ENCODE data around the gene RNF227.
A peak's percentile ranks its signal among the peaks of the same experiment; 100 is the strongest.

Gene RNF227

DNA sequence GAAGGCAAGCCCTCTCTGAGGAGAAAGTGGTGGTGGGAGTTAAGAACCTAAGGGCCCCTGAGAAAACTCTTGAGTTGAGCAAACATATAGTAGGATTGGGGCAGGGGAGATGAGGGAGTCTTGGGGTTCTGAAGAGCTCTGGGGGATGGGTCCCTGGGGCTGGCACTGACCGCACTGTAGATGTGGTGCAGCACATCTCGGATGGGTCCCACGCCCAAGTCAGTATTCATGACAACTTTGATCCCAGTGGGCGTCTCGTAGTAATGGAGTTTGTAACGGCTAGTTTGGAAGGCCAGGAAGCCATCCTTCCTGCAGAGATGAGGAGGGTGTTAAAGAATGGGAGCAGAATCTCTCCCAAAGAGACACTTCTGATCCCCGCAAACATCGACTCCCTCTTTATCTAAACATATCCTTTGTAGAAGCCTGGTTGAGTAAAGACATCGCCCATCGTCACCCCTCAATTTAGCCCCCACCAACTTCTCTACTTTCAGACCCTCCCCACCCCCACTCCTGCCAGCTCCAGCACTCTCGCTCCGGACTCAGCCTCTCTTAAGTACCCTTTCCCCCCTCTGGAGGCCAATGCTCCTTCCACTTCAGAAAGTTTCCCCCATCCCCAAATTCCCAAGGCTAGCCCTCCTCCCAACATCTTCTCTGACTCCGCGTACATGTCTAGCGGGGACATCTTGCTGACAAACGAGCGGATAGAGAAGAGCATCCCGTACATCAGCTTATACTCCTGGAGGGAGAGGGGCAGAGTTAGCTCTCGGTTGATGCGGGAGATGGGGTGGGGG, 14.9 kb upstream of the RNF227 start:
- DNase-seq (ENCODE audit: low spot score): no peak

DNA sequence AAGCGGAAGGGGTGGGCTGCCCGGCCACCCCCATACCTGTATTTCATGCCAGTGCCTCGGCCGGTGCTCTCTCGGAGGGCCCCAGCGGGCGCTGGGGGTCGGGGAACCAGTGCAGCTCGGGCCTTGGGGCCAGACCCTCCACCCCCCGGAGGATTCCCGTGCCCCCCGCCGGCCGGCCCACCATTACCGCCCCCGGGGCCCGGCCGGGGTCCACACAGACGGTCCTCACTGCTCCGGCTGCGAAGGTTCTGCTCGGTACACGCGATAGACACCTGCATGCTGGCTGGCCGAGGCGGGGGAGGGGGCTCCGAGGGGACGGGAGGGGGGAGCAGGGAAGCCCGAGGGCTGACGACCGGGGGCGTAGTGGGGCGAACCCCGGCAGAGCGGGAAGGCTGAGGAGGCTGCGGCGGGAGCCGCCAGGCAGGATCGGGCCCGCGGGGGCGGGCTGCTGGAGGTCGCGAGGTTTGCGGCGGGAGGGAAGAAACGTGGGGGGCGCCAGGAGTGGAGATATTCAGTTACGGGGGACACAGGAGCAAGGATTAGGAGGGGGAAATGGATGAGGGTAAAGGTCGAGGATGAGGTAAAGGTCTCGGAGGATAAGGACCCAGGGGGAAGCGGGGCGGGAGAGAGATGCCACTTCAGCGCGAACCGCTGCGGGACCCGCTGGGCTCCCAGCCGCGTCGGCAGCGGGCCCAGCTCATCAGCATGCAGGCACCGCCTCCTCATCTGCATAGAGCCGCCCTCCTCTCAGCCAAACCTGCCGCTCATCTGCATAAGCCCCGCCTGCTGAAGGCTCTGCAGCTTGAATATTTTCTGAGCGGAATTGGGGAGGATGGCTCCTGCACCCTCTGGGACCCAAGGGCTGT, 13.3 kb upstream of the RNF227 start, which contains the start of gene KCNAB3:
KCNAB3 (minus strand) TSS at position 699 of the 866 bp plus-strand sequence; CDS start at position 278, 421 bp downstream.
- peak; percentile 87 for DNase-seq (ENCODE audit: low spot score)

DNA sequence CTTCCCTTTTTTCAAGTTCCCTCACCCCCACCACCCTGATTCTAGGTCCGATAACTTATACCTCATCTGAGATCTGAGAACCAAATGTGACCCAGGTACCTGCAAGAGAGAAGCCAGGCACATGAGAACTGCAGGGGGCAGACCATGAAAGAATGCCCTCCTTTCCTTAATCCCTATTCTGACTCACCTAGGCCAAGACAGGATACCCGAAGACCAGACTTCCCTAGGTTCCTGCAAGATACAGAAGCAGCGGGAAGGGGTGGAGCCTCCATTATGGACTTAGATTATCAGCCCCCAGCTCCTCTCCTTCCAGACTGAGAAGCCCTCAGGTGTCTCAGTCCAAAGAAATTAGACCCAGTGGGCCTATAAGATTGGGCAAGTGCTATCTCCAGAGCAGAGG, 11.5 kb upstream of the RNF227 start:
- no peak for DNase-seq (ENCODE audit: low spot score)

DNA sequence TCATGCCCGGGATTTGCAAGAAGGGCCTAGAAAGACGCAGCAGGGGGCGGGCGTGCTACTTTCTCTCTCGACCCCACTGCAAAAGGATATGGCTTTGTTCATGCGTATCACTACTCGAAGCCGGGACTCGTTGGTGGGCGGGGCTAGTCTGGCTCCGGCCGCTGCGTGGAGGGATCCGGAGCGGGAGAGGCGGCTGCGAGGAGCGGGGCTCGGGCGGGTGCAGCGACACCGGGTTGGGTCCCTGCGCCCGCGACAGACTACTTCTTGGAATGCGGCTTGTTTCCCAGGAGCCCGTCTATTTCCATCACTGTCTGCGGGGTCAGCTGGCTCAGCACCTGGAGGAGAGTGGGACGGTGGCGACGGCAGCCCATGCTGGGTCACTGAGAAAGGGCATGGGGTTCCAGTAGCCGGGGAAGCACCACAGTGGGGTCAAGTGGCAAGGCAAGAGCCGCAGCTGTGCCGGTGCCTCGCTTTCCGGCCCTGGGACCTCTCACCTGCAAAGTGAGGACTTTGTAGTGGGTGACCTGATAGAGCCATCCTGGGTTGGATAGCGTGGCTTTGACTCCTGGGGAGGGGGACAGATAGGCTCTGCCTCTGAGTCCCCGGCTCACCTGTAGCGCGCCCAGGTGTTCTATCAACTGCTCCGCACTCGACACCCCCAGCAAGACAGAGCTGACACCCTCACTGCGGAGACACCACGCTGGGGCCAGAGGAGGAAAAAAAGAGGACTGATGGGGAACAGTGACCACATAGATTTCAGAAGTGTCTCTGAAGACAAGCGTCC, 6.9 kb upstream of the RNF227 start:
- DNase-seq (ENCODE audit: low spot score): peak; percentile 83

DNA sequence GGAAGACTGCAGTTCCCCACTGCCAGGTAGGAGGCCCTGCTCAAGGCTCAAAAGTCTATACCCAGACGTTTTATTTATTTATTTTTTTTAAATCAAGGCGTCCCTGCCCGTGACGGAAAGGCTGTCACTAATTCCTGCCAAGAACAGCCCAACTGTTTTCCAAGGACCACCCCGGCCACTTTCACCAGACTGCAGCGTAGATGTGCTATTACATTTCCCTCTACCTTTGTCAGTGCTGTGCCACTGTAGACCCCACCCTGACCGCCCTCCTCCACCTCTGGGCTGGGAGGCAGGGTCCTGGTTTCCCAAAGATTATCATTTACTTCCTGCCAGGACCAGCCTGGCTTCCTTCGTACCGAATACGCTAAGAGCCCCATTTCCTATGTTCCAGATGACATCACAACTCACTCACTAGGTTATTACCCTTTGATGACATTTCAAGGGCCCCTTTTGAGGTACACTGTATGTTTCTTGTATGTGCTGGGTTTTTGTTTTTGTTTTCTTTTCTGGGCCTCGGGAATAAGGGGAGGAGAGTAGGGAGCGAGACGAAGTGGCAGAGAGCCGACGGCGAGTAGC, 6.3 kb upstream of the RNF227 start:
- DNase-seq (ENCODE audit: low spot score): no peak

DNA sequence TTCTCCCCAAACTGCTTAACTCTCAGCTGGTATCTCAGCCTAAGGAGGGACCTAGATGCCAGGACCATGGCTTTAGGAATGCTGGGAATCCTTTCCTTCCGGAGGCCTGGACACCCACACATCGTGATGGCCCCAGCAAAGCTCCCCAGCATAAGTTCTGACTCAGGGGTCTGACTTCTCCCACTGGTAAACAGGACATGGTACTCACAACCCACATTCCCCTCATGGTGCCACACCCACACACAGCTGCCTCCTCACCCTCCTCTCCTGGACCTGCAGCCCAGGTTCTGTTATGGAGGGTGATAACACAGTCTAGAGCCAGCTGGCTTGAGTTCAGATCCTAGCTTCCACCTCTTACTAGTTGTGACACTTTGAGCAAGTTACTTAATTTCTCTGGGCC, 719 bp upstream of the RNF227 start:
- DNase-seq (ENCODE audit: low spot score): peak; percentile 50

DNA sequence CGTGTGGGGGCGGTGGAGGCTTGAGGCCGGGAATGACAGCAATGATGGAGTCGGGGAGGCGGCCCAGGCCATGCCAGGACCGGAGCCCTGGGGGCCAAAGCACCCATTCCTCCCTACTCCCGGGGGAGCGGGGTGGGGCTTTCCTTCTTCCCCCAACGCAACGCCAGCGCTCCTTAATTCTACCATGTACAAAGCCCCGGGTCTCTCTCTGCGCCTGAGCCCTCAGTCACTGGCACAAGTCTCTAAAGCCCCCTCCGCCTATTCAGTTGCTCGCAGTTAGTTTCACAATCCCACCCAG, 245 bp upstream of the RNF227 start:
- no peak for DNase-seq (ENCODE audit: low spot score)

DNA sequence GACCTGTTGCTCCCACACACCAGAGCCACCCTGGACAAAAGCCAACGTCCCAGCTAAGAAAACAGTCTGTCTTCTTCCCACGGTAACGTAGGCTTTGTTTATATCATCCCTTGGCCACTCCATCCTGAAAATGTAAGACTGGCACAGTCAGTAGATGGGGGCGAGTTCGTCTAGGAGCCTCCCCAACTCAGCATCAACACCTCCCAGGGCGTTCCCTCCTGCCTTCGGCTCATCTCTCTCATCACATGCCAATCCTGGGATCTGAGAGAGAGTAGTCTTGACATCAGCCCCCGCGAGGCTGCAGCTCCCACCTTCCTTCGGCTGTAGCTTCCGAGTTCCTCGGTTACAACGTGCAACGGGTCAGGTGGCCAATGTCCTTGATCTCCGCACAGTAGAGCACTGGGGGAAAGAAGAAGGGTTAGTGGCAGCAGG, 894 bp downstream of the RNF227 start:
- peak; percentile 29 for DNase-seq (ENCODE audit: low spot score)

DNA sequence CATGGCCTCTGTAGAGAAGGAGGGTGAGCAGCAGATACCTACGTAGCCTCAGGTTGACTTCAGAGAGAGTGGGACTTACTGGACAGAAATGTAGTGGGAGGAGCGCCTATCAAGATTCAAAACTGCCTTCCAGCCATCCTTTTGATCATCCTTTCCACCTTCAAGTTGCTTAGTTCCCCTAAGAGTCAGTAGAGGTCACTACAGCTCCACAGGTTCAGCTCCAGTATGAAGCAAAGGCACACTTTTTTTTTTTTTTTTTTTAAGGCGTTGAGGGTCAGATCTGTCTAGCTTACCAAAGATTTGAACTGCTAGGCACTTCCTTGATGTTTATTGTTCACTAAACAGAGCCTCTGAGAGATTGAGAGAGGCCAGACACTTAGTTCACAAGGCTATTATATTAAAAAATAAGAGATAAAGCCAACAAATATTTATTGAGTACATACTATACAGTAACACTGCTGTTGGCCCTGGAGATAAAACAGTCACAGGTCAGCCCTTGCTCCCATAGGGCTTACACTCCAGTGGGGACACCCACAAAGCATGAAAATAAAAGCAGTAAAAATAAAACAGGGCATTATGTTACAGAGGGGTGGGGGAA, 3.1 kb downstream of the RNF227 start:
- DNase-seq (ENCODE audit: low spot score): peak; percentile 80

DNA sequence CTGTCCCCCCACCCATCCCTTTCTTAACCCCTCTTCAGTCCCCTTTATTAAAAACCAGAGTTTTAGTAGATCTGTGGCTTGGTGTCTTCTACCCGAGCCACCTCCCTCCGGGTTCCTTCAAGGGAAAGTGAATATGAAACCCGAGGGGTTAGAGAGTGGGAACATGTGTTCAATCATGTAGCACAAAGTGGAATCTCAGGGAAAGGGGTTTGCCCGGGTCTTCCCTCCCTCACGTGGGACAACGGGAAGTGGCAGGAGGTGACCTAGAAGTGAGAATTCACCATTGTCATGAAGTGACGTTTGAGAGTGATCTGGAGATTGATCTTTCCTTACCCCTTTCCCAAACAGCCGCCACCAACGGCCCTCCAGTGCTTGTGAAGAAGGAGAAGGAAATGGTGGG, 5.0 kb downstream of the RNF227 start:
- DNase-seq (ENCODE audit: low spot score): no peak

DNA sequence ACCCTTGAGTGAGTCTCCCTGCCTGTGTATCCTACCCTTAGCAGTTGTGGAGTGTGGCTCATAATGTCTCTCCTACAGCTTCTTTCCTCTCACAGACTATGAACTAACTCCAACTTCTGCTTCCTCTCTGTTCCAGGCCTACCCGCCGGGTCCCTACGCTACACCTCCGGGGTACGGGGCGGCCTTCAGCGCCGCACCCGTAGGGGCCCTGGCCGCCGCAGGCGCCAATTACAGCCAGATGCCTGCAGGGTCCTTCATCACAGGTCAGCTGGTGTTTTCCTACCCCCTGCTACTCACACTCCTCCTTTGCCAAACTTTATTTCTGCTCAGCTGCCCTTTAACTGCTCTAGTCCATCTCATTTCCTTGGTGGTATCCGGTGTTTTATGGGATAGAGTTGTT, 5.4 kb downstream of the RNF227 start:
- no peak for DNase-seq (ENCODE audit: low spot score)

DNA sequence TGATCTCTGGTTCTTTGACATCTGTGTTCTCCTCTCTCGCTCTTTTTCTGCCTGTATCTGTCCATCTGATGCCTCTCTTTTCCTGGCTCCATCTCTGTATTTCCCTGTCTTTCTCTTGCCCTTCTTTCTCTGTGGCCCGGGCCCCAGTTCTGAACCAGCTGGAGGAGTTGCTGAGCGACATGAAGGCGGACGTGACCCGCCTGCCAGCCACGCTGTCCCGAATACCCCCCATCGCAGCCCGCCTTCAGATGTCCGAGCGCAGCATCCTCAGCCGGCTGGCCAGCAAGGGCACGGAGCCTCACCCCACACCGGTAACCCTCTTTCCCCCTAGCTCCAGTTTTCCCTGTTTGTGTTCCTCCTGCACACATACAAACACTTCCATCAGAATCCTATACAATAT, 5.8 kb downstream of the RNF227 start:
- no peak for DNase-seq (ENCODE audit: low spot score)

DNA sequence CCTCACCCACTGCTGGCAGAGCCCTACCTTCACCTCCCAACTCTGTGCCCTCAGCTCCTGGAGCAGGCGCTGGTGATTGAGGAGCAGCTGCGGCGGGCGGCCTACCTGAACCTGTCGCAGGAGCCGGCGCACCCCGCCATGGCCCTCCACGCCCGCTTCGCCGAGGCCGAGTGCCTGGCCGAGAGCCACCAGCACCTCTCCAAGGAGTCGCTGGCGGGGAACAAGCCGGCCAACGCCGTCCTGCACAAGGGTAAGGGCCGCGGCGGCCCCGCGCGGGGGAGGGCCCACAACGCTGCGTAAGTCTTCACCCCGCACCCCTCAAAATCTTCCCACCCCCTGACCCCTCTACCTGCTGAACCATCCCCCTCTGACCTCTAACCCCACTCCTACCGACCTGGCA, 7.0 kb downstream of the RNF227 start:
- DNase-seq (ENCODE audit: low spot score): no peak

DNA sequence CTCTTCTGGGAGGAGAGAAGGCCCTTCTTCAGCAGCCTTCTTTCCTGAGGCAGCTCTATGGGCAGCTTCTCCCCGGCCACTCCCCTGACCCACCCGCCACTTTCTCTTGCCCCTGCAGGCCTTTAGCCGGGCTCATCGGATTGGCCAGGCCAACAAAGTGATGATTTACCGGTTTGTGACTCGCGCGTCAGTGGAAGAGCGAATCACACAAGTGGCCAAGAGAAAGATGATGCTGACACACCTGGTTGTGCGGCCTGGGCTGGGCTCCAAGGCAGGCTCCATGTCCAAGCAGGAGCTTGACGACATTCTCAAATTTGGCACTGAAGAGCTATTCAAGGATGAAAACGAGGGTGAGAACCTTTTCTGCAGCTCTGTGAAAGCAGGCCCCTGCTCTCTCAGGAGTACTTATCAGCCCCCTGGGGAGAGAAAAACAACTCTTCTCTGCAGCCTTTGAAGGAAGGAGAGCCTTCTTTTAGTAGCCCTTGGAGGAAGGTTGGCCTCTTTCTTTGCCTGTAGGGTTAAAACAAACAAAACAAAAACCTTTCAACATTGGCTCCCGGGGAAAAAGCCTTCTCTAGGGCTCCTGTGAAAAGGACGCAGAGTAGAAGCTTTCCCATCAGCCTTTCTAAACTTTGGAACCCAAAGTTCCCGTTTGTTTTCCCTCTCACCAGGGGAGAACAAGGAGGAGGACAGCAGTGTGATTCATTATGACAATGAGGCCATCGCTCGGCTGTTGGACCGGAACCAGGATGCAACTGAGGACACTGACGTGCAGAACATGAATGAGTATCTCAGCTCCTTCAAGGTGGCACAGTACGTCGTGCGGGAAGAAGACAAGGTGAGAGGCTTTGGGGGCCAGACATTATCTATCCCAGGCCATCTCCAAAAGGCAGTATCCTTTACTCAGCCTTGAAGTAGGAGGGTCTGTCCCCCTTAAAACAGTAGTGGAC, 12.7 kb downstream of the RNF227 start:
- DNase-seq (ENCODE audit: low spot score): no peak

DNA sequence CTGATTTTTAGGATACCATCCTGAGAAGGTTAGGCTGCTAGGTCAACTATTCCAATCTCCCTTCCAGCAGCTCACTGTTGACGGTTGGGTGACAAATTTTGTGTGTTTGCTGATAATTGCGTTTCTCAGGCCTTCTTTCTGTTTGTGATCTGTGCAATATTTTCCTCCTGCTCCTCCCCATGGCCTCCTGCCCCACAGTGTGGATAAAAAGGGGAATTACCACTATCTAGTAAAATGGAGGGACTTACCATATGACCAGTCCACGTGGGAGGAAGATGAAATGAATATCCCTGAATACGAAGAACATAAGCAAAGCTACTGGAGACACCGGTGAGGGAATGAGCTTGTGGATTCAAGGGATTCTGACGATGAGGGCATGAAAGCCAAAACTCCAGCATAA, 18.3 kb downstream of the RNF227 start:
- DNase-seq (ENCODE audit: low spot score): peak; percentile 72

DNA sequence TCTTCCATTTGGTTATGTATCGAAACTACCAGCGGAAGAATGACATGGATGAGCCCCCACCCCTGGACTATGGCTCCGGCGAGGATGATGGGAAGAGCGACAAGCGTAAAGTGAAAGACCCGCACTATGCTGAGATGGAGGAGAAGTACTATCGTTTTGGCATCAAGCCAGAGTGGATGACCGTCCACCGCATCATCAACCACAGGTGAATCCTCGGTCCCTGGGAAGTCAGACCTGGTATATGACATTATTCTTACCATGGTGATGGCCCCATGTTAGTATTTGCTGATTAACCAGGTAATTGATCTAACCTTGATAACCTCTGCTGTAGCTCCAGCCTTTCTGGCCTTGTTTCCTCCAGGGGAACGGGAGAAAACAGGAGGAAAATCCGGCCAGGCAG, 19.0 kb downstream of the RNF227 start:
- no peak for DNase-seq (ENCODE audit: low spot score)

DNA sequence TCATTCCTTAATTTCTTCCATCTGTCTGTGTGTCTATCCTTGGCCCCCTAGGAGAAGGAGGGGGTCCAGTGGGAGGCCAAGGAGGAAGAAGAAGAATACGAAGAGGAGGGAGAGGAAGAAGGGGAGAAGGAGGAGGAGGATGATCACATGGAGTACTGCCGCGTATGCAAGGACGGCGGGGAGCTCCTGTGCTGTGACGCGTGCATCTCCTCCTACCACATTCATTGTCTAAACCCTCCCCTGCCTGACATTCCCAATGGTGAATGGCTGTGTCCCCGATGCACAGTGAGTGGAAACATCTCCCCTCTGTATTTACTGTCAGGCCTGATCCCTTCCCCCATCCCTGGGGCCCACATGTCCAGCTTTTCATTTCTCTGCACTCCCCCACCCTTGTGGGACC, 21.2 kb downstream of the RNF227 start:
- no peak for DNase-seq (ENCODE audit: low spot score)

DNA sequence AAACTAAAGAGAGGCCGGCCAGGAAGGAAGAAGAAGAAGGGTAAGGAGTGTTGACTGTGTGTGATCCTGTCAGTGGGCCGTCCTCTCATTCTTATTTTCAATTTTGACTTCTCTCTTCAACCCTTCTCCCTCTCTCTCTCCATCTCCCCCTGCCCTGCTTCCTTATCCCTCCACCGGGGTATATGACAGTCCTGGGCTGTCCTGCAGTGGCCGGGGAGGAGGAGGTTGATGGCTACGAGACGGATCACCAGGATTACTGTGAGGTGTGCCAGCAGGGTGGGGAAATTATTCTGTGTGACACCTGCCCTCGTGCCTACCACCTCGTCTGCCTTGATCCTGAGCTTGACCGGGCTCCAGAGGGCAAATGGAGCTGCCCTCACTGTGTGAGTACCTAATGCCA, 21.9 kb downstream of the RNF227 start:
- DNase-seq (ENCODE audit: low spot score): no peak

DNA sequence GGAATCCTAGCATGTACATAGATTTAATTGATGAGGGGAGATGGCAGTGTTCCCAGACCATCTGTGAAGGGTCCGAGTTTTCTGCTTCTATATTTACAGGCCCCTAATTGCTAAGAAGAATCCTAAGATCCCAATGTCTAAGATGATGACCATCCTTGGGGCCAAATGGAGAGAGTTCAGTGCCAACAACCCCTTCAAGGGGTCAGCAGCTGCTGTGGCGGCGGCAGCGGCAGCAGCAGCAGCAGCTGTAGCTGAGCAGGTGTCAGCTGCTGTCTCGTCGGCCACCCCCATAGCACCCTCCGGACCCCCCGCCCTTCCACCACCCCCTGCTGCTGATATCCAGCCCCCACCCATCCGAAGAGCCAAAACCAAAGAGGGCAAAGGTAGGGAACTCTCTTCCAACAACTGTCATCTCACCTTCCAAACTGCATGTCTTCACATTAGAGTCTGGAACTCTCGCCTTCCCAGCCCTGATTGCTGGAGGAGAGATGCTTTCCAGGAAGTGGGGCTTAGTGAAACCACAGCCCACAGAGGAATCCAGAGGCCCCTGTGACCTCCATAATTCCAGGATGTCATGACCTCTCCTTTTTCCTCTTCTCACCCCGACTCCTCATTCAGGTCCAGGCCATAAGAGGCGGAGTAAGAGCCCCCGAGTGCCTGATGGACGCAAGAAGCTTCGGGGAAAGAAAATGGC, 22.8 kb downstream of the RNF227 start:
- DNase-seq (ENCODE audit: low spot score): no peak

Data from AG08396 (cell line).